Lower lobe of right lung (tissue), 2 donors: ENCODE results near the gene MPZL1. TPM values are rescaled to one million over a fixed set of nuclear protein-coding genes. Genes with fewer than 3 reads are reported as not detected.

ENCODE experiments used
- ATAC-seq, 2 donors: fragments of 200-7000 bp; cut with Tn5 transposase; one replicate each; pipeline ENCODE4 v1.9.1; 2020 to 2022; ENCODE audit warnings: mild to moderate bottlenecking in 2 of 2, moderate library complexity in 2 of 2
- DNase-seq: peaks from one replicate; pipeline ENCODE4 v3.0.0-alpha.2; 2020
- H3K27ac ChIP-seq: fragments of 200-600 bp; one replicate; pipeline ENCODE4 v1.8.0; 2022
- H3K27me3 ChIP-seq: fragments of 200-600 bp; one replicate; pipeline ENCODE4 v1.8.0; 2022; ENCODE audit warnings: low read depth
- H3K36me3 ChIP-seq: fragments of 200-600 bp; one replicate; pipeline ENCODE4 v1.8.0; 2022; ENCODE audit warnings: mild to moderate bottlenecking
- H3K4me1 ChIP-seq: fragments of 200-600 bp; one replicate; pipeline ENCODE4 v1.8.0; 2022
- H3K4me3 ChIP-seq: fragments of 200-600 bp; one replicate; pipeline ENCODE4 v1.8.0; 2022; ENCODE audit warnings: mild to moderate bottlenecking
- H3K9me3 ChIP-seq: fragments of 200-600 bp; one replicate; pipeline ENCODE4 v1.8.0; 2022
- intact Hi-C: fragments of 100-400 bp; cut with DNase I; formaldehyde crosslinking; loops from one replicate; pipeline ENCODE4 v1.11.0; 2022
- total RNA-seq: library from RNA; stranded (reverse); fragmentation: NEBNext Ultra II Directional; extraction: Animal tissue kit (Norgen Biotek cat#: 25700); gene quantifications from one replicate; pipeline ENCODE4 v1.2.1, GENCODE V29; 2021
- TF ChIP-seq, protein P1 (sequence below): fragments of 200-600 bp; IDR thresholded peaks from one replicate; pipeline ENCODE4 v1.8.0; 2022; ENCODE audit warnings: antibody characterized with exemption, mild to moderate bottlenecking
- donor health status: DM: no; HTN: yes; CAD: no; lungs with severe emphysema.

MPZL1 gene
- total RNA-seq, 1 donor from 2014 or later = 85.9 TPM

DNA sequence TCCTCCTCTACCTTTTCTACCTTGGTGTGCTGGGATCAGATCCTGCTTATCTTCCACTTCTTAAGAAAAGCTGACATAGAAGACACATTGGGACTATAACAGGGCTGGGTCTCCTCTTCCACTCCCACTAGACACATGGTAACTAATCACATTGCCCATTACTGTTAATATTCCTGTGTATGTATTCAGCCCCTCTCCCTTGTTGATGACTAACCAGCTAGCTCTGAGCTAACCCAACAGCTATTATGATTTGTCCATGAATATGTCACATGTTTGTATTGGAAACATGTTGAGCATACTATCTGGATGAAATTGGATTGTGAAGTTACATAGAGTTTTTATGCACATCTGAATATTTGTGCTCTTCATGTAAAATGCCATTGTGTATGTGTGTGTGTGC is 52.9 kb downstream of the MPZL1 start:
- no peak overlapping the region for H3K27ac ChIP-seq

GRCh38 chr1:167775178-167775577 is 53.4 kb downstream of the MPZL1 start:
- intact Hi-C loops = no loop called here
- no peaks in the 10 kb centered on the region for H3K9me3 ChIP-seq
- H3K27me3 ChIP-seq = no peaks in the 10 kb centered on the region
- H3K36me3 ChIP-seq = peaks cover 43% of the 10 kb centered on the region
- TF ChIP-seq, protein P1, sequence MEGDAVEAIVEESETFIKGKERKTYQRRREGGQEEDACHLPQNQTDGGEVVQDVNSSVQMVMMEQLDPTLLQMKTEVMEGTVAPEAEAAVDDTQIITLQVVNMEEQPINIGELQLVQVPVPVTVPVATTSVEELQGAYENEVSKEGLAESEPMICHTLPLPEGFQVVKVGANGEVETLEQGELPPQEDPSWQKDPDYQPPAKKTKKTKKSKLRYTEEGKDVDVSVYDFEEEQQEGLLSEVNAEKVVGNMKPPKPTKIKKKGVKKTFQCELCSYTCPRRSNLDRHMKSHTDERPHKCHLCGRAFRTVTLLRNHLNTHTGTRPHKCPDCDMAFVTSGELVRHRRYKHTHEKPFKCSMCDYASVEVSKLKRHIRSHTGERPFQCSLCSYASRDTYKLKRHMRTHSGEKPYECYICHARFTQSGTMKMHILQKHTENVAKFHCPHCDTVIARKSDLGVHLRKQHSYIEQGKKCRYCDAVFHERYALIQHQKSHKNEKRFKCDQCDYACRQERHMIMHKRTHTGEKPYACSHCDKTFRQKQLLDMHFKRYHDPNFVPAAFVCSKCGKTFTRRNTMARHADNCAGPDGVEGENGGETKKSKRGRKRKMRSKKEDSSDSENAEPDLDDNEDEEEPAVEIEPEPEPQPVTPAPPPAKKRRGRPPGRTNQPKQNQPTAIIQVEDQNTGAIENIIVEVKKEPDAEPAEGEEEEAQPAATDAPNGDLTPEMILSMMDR = no peak
- no peak overlapping the region for H3K4me3 ChIP-seq
- ATAC-seq (no peak), DNase-seq (no peak)
- no peaks in the 10 kb centered on the region for H3K4me1 ChIP-seq
- no peak overlapping the region for H3K27ac ChIP-seq

More for the DNA sequence above, 52.9 kb downstream of the MPZL1 start:
- no peak overlapping the region for H3K4me3 ChIP-seq
- H3K9me3 ChIP-seq = no peaks in the 10 kb centered on the region
- peaks cover 48% of the 10 kb centered on the region for H3K36me3 ChIP-seq
- TF ChIP-seq, protein P1 = no peak
- no peak for ATAC-seq
- intact Hi-C loops = no loop called here
- DNase-seq = no peak
- no peaks in the 10 kb centered on the region for H3K27me3 ChIP-seq
- H3K4me1 ChIP-seq = no peaks in the 10 kb centered on the region

DNA sequence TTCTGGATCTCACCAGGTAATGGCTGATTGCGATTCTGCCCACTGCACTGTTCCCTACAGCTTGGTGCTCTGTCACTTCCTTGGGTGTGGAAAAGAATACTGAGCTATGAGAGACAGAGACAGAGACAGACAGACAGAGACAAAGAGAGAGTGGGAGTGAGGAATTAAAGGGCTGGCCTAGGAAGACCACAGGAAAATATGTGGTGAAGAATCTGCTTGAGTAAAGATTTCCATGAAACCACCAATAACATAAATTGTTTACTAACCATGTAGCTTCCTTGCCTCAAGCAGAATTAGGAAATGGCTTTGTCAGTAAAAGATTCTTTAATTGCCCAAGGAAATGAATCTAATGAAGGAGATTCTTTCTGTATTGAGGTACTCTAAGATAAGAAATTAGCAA is 54.4 kb downstream of the MPZL1 start:
- TF ChIP-seq, protein P1 = no peak
- DNase-seq (no peak), ATAC-seq (no peak)
- Histone ChIP-seq H3K9me3 (no peaks in the 10 kb centered on the region), H3K27me3 (no peaks in the 10 kb centered on the region), H3K4me3 (no peak overlapping the region), H3K27ac (no peak overlapping the region), H3K4me1 (no peaks in the 10 kb centered on the region), H3K36me3 (peaks cover 41% of the 10 kb centered on the region)
- intact Hi-C loops = no loop called here

DNA sequence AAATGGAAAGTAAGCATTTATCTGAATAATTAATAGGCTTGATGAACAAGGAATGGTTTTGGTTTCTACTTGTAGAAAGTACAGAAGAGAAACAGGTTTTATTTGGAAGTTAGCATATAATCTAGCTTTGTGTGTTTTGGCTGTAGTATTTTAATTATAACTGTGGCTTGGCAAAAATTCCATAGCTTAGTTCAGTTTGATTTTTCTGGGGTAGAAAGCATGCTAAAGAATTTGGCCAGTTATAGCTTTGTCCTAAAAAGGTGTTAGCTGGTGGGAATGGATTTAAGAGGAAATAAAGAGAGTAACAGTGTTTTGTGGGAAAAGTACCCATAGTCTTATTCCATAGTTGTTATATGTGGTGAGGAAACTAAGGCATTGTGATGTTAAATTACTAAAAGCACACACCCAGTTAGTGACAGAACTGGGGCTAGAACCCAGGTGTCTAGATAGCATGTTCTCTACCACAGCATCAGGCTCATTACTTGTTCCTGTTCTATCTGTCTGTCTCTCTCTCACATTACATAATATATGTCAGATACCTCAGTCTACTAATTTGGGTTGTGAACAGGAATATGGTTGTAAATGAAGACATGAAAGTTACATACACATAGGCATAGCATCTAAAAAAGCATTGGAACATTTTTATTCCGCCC is 55.0 kb downstream of the MPZL1 start:
- H3K27me3 ChIP-seq = no peaks in the 10 kb centered on the region
- TF ChIP-seq, protein P1 = no peak
- intact Hi-C loops = no loop called here
- no peaks in the 10 kb centered on the region for H3K4me1 ChIP-seq
- no peak overlapping the region for H3K27ac ChIP-seq
- DNase-seq (no peak), ATAC-seq (no peak)
- H3K36me3 ChIP-seq = peaks cover 41% of the 10 kb centered on the region
- H3K9me3 ChIP-seq = no peaks in the 10 kb centered on the region
- no peak overlapping the region for H3K4me3 ChIP-seq

GRCh38 chr1:167777269-167777650 is 55.5 kb downstream of the MPZL1 start:
- no peak for ATAC-seq
- TF ChIP-seq, protein P1 = no peak
- no peak overlapping the region for H3K27ac ChIP-seq
- H3K36me3 ChIP-seq = peaks cover 36% of the 10 kb centered on the region
- no peak for DNase-seq
- no peaks in the 10 kb centered on the region for H3K4me1 ChIP-seq
- no peaks in the 10 kb centered on the region for H3K27me3 ChIP-seq
- no peaks in the 10 kb centered on the region for H3K9me3 ChIP-seq
- no peak overlapping the region for H3K4me3 ChIP-seq
- intact Hi-C loops = no loop called here
